ENCODE data around the gene ZFAND6.

ZFAND6 gene

GRCh38 chr15:80087104-80087503, 27.6 kb downstream of the ZFAND6 start:
- Mint-ChIP-seq H3K27ac (peak overlapping the region in 1 of 3 experiments; percentile 20), H3K4me3 (no peak overlapping the region), H3K36me3 (ENCODE audit: low read depth) (peaks cover 19% of the 10 kb centered on the region), H3K9me3 (no peaks in the 10 kb centered on the region), H3K27me3 (ENCODE audit: low read depth) (no peaks in the 10 kb centered on the region), H3K4me1 (peaks cover 9% of the 10 kb centered on the region)
- TF ChIP-seq CTCF (IDR thresholded peaks at IDR 0.05; ENCODE audit: unreplicated experiment in 3 of 3) = peak in 2 of 3 experiments; percentile 14 to 40

- Mint-ChIP-seq H3K27ac (no peak overlapping the region), H3K4me3 (no peak overlapping the region), H3K27me3 (ENCODE audit: low read depth) (no peaks in the 10 kb centered on the region), H3K9me3 (no peaks in the 10 kb centered on the region), H3K36me3 (ENCODE audit: low read depth) (peaks cover 19% of the 10 kb centered on the region), H3K4me1 (peaks cover 12% of the 10 kb centered on the region)
- no peak for TF ChIP-seq CTCF (IDR thresholded peaks at IDR 0.05; ENCODE audit: unreplicated experiment in 3 of 3)
Measured at GRCh38 chr15:80090041-80090440, 30.6 kb downstream of the ZFAND6 start.

- peak; percentile 21 to 38 (median 34) for TF ChIP-seq CTCF (IDR thresholded peaks at IDR 0.05; ENCODE audit: unreplicated experiment in 3 of 3)
- Mint-ChIP-seq H3K27ac (no peak overlapping the region), H3K27me3 (ENCODE audit: low read depth) (no peaks in the 10 kb centered on the region), H3K4me3 (no peak overlapping the region), H3K9me3 (no peaks in the 10 kb centered on the region), H3K4me1 (peaks cover 20% of the 10 kb centered on the region), H3K36me3 (ENCODE audit: low read depth) (peaks cover 19% of the 10 kb centered on the region)
Measured at GRCh38 chr15:80090879-80091503, 31.5 kb downstream of the ZFAND6 start.

GRCh38 chr15:80093854-80094418, 34.5 kb downstream of the ZFAND6 start:
- Mint-ChIP-seq H3K27me3 (ENCODE audit: low read depth) (no peaks in the 10 kb centered on the region), H3K36me3 (ENCODE audit: low read depth) (peaks cover 14% of the 10 kb centered on the region), H3K27ac (peak overlapping the region in 1 of 3 experiments; percentile 46), H3K9me3 (no peaks in the 10 kb centered on the region), H3K4me3 (no peak overlapping the region), H3K4me1 (peaks cover 16% of the 10 kb centered on the region)
- TF ChIP-seq CTCF (IDR thresholded peaks at IDR 0.05; ENCODE audit: unreplicated experiment in 3 of 3) = no peak

- Mint-ChIP-seq H3K9me3 (no peaks in the 10 kb centered on the region), H3K27me3 (ENCODE audit: low read depth) (no peaks in the 10 kb centered on the region)
Measured at GRCh38 chr15:80095511-80095910, 36.0 kb downstream of the ZFAND6 start.

More at GRCh38 chr15:80095511-80095910, 36.0 kb downstream of the ZFAND6 start:
- Mint-ChIP-seq H3K36me3 (ENCODE audit: low read depth) (peaks cover 4% of the 10 kb centered on the region), H3K27ac (no peak overlapping the region), H3K4me1 (peaks cover 21% of the 10 kb centered on the region), H3K4me3 (no peak overlapping the region)
- TF ChIP-seq CTCF (IDR thresholded peaks at IDR 0.05; ENCODE audit: unreplicated experiment in 3 of 3) = no peak

Measured in nephron (organoid).